Amniotic epithelial cell (primary cell): ENCODE results near the gene MPPED2.

Experiments used
- DNase-seq: peaks from one replicate; pipeline ENCODE4 v3.0.0-alpha.2; 2010; ENCODE audit warnings: low read depth

MPPED2 gene

DNA sequence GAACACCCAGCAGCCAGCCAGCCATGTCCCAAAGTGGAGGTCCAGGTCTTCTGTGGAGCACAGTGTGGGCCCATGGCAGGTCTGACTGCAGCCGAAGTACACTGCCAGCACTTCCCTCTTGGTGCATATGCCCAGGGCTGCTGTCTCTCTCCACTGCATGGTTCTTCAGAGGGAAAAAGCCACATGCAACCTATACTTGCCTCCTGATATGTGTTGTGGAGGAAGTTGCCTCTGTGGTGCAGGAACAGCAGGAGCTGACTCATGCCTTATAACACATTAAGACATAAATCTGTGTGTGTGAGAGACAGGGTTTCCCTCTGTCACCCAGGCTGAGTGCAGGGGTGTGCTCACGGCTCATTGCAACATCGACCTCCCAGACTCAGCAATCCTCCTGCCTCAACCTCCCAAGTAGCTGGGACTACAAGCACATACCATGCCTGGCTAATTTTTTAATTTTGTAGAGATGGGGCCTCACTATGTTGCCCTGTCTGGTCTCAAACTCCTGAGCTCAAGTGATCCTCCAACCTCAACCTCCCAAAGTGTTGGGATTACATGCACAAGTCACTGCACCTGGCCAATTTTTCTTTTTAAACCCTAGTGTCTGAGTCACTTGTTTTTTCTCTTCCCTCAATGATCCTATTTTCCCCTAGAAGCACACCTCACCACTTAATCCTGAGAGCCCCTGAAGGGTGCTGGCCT, 98.8 kb downstream of the MPPED2 start:
- DNase-seq: peak; percentile 60

GRCh38 chr11:30485756-30486155, 100.4 kb downstream of the MPPED2 start:
- no peak for DNase-seq

DNA sequence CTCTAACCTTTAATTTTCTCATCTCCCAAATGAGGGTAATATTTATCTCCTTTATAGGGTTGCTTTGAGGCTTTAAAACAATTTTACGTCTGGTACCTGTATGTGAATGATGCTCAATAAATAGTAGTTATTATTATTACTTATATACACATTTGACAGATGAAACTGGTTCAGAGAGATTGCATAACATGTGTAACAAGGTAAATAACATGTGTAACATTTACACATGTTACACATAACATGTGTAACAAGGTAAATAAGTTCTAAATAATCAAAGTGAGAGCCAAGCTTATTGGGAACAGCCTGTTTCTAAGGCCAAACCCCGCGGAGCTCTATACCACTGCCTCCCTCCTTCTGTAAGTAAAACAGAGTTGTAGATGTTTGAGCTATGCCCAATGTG, 100.9 kb downstream of the MPPED2 start:
- DNase-seq: no peak

DNA sequence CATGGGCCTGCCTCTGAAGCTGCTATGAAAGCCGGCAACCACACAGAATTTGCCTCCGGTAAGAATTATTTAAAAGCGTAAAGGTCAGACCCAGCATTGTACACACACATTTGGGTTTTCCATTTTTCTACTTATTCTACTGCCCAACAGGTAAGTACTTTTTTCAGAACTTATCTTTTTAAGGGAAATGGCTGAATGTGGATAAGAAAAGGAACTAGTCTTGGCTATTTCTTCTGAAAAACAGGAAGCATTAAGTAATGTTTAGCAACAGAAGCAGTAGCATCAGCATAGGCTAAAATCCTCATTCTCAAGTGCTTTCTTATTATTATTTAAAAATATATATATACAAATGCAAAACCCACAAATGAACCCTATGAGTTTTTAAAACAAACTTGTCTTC, 103.1 kb downstream of the MPPED2 start:
- DNase-seq: no peak

DNA sequence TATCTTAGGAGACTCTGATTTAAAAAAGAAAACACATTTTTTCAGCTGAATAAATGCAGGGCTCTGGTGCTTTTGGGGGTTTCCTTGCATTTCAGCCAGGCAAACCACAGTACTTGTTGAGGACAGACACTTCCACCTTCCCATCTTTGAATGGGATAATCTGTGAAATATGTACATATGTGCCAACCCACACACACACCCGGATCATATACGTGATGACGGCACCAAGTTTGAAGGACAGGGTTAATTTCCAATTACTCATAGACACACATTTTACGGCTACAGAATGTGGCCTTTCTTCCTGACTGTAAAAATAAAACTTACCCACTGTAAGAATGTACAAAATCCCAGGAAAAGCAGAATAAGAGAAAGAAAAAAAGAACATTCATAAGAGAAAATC, 104.4 kb downstream of the MPPED2 start:
- DNase-seq: no peak

- no peak for DNase-seq
Observed at GRCh38 chr11:30481330-30481729, 104.8 kb downstream of the MPPED2 start.

DNA sequence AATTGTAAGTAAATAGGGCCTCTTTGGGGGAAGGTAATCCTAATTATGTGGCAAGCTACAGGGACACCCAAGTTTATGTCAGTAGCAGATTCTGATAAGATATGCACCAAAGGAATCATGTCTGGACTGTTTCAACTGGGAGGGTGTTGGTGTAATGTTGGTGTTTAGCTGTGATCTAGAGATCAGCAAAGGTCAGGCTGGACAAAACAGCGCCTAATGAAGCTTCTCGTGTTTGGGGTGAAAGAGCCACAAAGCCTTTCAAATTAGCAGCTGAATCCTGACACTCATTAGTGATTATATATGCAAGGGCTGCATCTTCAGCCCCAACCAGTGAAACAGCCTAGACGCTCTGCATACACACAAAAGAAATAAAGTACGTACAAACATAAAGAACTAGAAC, 106.3 kb downstream of the MPPED2 start:
- DNase-seq: no peak

GRCh38 chr11:30478923-30479322, 107.2 kb downstream of the MPPED2 start:
- no peak for DNase-seq

GRCh38 chr11:30477061-30477460, 109.1 kb downstream of the MPPED2 start:
- no peak for DNase-seq

- no peak for DNase-seq
Observed at GRCh38 chr11:30474151-30474954, 111.8 kb downstream of the MPPED2 start.

DNA sequence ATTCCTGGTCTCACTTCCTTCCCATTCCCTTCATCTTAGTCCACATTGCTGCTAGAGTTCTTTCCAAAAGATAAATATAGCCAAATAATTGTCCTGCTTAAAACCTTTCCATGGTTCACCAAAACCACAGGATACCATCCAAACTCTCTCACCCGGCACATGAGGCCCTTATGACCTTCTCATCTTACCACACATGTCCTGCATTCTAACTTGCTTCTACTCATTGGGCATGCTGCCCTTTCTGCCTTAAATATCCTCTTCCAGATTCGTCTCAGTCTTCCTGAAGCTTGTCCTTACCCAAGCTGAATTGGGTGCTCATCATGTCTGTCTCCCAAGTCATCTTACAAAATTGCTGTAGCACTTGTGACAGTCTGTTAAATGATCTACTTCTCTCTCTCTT, 114.9 kb downstream of the MPPED2 start:
- no peak for DNase-seq

- DNase-seq: no peak
Observed at GRCh38 chr11:30468881-30469280, 117.3 kb downstream of the MPPED2 start.

DNA sequence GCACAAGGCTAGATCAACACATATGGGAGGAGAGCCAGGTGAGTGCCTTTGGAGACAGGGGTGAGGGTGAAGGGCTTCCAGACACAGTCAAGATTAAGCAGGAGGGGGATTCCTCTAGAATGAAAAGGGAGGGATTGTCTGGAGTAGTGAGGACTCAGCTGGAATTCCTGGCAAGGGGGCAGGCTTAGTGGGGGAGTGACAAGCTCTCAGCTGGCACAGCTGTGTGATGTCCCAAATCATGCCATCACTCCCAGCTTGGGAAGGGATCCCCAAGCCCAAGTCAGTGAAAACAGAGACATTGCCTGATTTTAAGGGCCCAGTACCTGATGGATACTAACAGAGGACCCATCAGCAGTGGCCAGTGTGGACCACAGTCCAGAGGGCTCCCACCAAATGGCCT, 119.0 kb downstream of the MPPED2 start:
- DNase-seq: no peak

GRCh38 chr11:30465623-30466022, 120.5 kb downstream of the MPPED2 start:
- no peak for DNase-seq

DNA sequence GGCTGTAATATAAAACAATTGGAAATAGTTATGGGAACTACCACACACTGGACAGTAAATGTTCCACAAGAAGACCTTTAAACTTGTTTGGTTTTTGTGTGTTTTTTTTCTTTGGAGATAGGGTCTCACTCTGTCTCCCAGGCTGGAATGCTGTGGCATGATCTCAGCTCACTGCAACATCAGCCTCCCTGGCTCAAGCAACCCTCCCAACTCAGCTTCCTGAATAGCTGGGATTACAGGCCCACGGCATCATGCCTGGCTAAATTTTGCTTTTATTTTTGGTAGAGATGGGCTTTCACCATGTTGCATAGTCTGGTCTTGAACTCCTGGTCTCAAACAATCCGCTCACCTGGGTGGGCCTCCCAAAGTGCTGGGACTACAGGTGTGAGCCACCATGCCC, 121.0 kb downstream of the MPPED2 start:
- DNase-seq: no peak

DNA sequence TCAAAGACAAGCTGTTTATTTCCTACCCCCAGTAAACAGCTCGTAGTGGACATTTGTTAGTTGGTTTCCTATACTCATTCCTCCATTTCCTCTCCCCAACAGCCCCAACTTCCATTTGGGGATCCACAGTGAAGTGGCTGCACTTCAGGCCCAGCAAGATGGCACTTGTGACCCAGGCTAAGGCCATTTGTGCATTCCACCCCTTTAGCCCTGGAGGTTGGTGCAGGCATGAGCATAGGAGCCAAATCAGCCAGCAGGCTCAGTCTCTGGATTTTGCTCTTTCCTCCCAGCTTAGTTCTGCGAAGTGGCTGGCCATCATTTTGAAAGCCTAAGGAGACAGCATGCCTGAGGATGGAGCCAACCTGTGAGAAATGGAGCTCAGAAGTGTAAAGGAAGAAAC, 122.9 kb downstream of the MPPED2 start:
- DNase-seq: no peak

GRCh38 chr11:30462421-30462820, 123.7 kb downstream of the MPPED2 start:
- no peak for DNase-seq

- no peak for DNase-seq
Observed at GRCh38 chr11:30459821-30460220, 126.3 kb downstream of the MPPED2 start.

- DNase-seq: no peak
Observed at GRCh38 chr11:30459306-30459705, 126.8 kb downstream of the MPPED2 start.

DNA sequence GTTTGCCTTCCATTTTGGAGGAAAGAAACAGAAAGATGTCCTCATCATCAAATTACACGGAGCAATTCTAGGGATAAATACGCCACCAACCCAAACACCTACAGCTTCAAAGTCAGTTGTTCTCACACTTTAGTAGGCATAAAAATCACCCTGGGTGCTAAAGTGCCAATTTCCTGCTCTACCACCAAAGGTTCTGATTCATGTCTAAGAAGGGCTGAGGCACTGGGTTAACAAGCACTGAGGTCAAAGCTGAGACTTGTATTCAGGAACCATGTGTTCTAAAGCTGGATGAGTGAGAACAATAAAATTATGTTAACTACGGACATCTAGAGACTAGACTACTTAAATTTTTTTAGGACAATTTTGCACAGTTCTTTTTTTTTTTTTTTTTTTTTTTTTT, 127.6 kb downstream of the MPPED2 start:
- no peak for DNase-seq

- DNase-seq: no peak
Observed at GRCh38 chr11:30457087-30457486, 129.1 kb downstream of the MPPED2 start.

DNA sequence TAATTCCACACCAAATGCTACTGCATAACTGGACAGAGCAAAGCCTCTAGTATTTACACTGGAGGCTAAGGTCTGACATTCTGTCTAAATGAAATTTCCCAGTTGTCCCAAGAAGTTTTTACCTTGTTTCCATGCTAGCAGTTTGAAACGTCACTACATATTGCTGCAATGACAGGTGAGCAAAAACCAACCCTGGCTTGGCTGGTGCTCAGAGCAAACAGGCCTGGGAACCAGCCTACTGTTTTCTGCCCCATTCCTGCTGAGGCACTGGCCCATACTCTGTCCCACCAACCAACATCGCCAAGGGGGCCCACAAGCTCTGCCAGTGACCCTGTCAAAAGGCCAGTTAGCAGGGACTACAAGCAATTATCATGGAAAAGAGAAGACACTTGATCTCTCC, 131.1 kb downstream of the MPPED2 start:
- DNase-seq: no peak

- no peak for DNase-seq
Observed at GRCh38 chr11:30454541-30454940, 131.6 kb downstream of the MPPED2 start.

DNA sequence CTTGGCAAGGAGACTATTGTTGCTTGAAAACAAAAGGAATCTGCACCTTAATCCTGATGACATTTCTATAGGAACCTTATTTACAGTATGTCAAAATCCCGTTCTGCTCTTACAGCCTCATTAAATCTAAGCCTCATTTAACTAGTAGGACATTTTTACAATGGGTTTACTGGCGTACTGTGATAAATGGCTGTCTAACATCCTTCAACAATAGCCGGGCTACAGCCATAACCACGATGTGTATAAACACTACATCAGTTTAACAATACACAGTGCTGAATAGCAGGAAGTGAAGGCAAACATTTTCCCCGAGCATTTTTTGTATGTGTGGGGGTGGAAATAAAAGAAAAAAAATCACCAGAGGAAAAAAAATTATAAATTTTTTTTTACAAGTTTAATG, 132.0 kb downstream of the MPPED2 start:
- DNase-seq: no peak
